Measurements from ENCODE around the gene APBB1IP. TPM values are rescaled to one million over a fixed set of nuclear protein-coding genes. Genes with fewer than 3 reads are reported as not detected.
"Not testable (repeated sequence)": the region's sequence is repeated elsewhere in the genome, so short reads cannot be mapped to it uniquely, and the experiment has no call there.

Gene APBB1IP
- total RNA-seq, 1 experiment from 2014 or later, result 34.7 TPM

- H3K9ac ChIP-seq (ENCODE audit: low read length), result no peak overlapping the region
- peaks cover 51% of the 10 kb centered on the region for H3K79me2 ChIP-seq (ENCODE audit: low read length)
- H3K27ac ChIP-seq (ENCODE audit: low read length), result no peak overlapping the region
- no peaks in the 10 kb centered on the region for H4K20me1 ChIP-seq (ENCODE audit: insufficient read depth, low read depth, low read length)
- H3K9me2 ChIP-seq (replicated peaks; ENCODE audit: insufficient read depth, low read length), result no peaks in the 10 kb centered on the region
- H3K4me3 ChIP-seq (ENCODE audit: low read length), result no peak overlapping the region
- H3K9me3 ChIP-seq (ENCODE audit: low read length), result no peaks in the 10 kb centered on the region
- no peak for DNase-seq
- peaks cover 31% of the 10 kb centered on the region for H3K36me3 ChIP-seq (ENCODE audit: insufficient read depth, low read length)
- H3K4me1 ChIP-seq (ENCODE audit: low read length), result peaks cover 20% of the 10 kb centered on the region
- no peak overlapping the region for H3K4me2 ChIP-seq (ENCODE audit: low read depth, low read length, poor library complexity, severe bottlenecking)
- H3K27me3 ChIP-seq (ENCODE audit: low read length), result no peaks in the 10 kb centered on the region
- no peak overlapping the region for H2AFZ ChIP-seq (ENCODE audit: low read length)
Measured at GRCh38 chr10:26491934-26492333, 53.8 kb downstream of the APBB1IP start.

GRCh38 chr10:26492725-26493124, 54.6 kb downstream of the APBB1IP start:
- H3K4me3 ChIP-seq (ENCODE audit: low read length); H3K9me2 ChIP-seq (replicated peaks; ENCODE audit: insufficient read depth, low read length); H3K9me3 ChIP-seq (ENCODE audit: low read length); DNase-seq; H3K4me2 ChIP-seq (ENCODE audit: low read depth, low read length, poor library complexity, severe bottlenecking); H3K9ac ChIP-seq (ENCODE audit: low read length); H3K27ac ChIP-seq (ENCODE audit: low read length); H3K27me3 ChIP-seq (ENCODE audit: low read length); H2AFZ ChIP-seq (ENCODE audit: low read length); H4K20me1 ChIP-seq (ENCODE audit: insufficient read depth, low read depth, low read length): not testable (repeated sequence)
- Histone ChIP-seq H3K79me2 (ENCODE audit: low read length) (peaks cover 43% of the 10 kb centered on the region), H3K4me1 (ENCODE audit: low read length) (peaks cover 12% of the 10 kb centered on the region), H3K36me3 (ENCODE audit: insufficient read depth, low read length) (peaks cover 33% of the 10 kb centered on the region)

GRCh38 chr10:26494018-26494417, 55.9 kb downstream of the APBB1IP start:
- Histone ChIP-seq H3K79me2 (ENCODE audit: low read length) (peaks cover 36% of the 10 kb centered on the region), H3K4me1 (ENCODE audit: low read length) (peaks cover 4% of the 10 kb centered on the region), H3K9me3 (ENCODE audit: low read length) (no peaks in the 10 kb centered on the region), H3K4me3 (ENCODE audit: low read length) (no peak overlapping the region), H4K20me1 (ENCODE audit: insufficient read depth, low read depth, low read length) (no peaks in the 10 kb centered on the region), H3K27ac (ENCODE audit: low read length) (no peak overlapping the region), H3K27me3 (ENCODE audit: low read length) (no peaks in the 10 kb centered on the region), H2AFZ (ENCODE audit: low read length) (no peak overlapping the region), H3K4me2 (ENCODE audit: low read depth, low read length, poor library complexity, severe bottlenecking) (no peak overlapping the region), H3K9ac (ENCODE audit: low read length) (no peak overlapping the region), H3K36me3 (ENCODE audit: insufficient read depth, low read length) (peaks cover 43% of the 10 kb centered on the region), H3K9me2 (replicated peaks; ENCODE audit: insufficient read depth, low read length) (no peaks in the 10 kb centered on the region)
- DNase-seq, result no peak

- no peak for DNase-seq
- no peaks in the 10 kb centered on the region for H3K9me3 ChIP-seq (ENCODE audit: low read length)
- no peak overlapping the region for H2AFZ ChIP-seq (ENCODE audit: low read length)
- H3K79me2 ChIP-seq (ENCODE audit: low read length), result peaks cover 19% of the 10 kb centered on the region
- peaks cover 16% of the 10 kb centered on the region for H3K4me1 ChIP-seq (ENCODE audit: low read length)
- H3K9ac ChIP-seq (ENCODE audit: low read length), result no peak overlapping the region
- H3K27ac ChIP-seq (ENCODE audit: low read length), result no peak overlapping the region
- no peaks in the 10 kb centered on the region for H3K27me3 ChIP-seq (ENCODE audit: low read length)
- H3K36me3 ChIP-seq (ENCODE audit: insufficient read depth, low read length), result peaks cover 63% of the 10 kb centered on the region
- H4K20me1 ChIP-seq (ENCODE audit: insufficient read depth, low read depth, low read length), result no peaks in the 10 kb centered on the region
- H3K4me2 ChIP-seq (ENCODE audit: low read depth, low read length, poor library complexity, severe bottlenecking), result no peak overlapping the region
- H3K4me3 ChIP-seq (ENCODE audit: low read length), result no peak overlapping the region
- no peaks in the 10 kb centered on the region for H3K9me2 ChIP-seq (replicated peaks; ENCODE audit: insufficient read depth, low read length)
Measured at GRCh38 chr10:26499426-26499825, 61.3 kb downstream of the APBB1IP start.

- DNase-seq, result no peak
- Histone ChIP-seq H3K4me1 (ENCODE audit: low read length) (peaks cover 16% of the 10 kb centered on the region), H3K4me3 (ENCODE audit: low read length) (no peak overlapping the region), H2AFZ (ENCODE audit: low read length) (no peak overlapping the region), H3K27ac (ENCODE audit: low read length) (no peak overlapping the region), H3K4me2 (ENCODE audit: low read depth, low read length, poor library complexity, severe bottlenecking) (no peak overlapping the region), H3K27me3 (ENCODE audit: low read length) (no peaks in the 10 kb centered on the region), H4K20me1 (ENCODE audit: insufficient read depth, low read depth, low read length) (no peaks in the 10 kb centered on the region), H3K9me3 (ENCODE audit: low read length) (no peaks in the 10 kb centered on the region), H3K79me2 (ENCODE audit: low read length) (peaks cover 15% of the 10 kb centered on the region), H3K9me2 (replicated peaks; ENCODE audit: insufficient read depth, low read length) (no peaks in the 10 kb centered on the region), H3K9ac (ENCODE audit: low read length) (no peak overlapping the region), H3K36me3 (ENCODE audit: insufficient read depth, low read length) (peaks cover 60% of the 10 kb centered on the region)
Measured at GRCh38 chr10:26502986-26503385, 64.8 kb downstream of the APBB1IP start.

GRCh38 chr10:26503911-26504310, 65.8 kb downstream of the APBB1IP start:
- Histone ChIP-seq H3K9me2 (replicated peaks; ENCODE audit: insufficient read depth, low read length) (no peaks in the 10 kb centered on the region), H3K79me2 (ENCODE audit: low read length) (peaks cover 10% of the 10 kb centered on the region)

GRCh38 chr10:26504429-26504828, 66.3 kb downstream of the APBB1IP start:
- peaks cover 16% of the 10 kb centered on the region for H3K4me1 ChIP-seq (ENCODE audit: low read length)
- H3K79me2 ChIP-seq (ENCODE audit: low read length); H3K9me3 ChIP-seq (ENCODE audit: low read length); H3K27me3 ChIP-seq (ENCODE audit: low read length); DNase-seq; H3K9ac ChIP-seq (ENCODE audit: low read length); H2AFZ ChIP-seq (ENCODE audit: low read length); H4K20me1 ChIP-seq (ENCODE audit: insufficient read depth, low read depth, low read length); H3K4me3 ChIP-seq (ENCODE audit: low read length); H3K9me2 ChIP-seq (replicated peaks; ENCODE audit: insufficient read depth, low read length); H3K4me2 ChIP-seq (ENCODE audit: low read depth, low read length, poor library complexity, severe bottlenecking); H3K27ac ChIP-seq (ENCODE audit: low read length): not testable (repeated sequence)
- peaks cover 55% of the 10 kb centered on the region for H3K36me3 ChIP-seq (ENCODE audit: insufficient read depth, low read length)

More at GRCh38 chr10:26503911-26504310, 65.8 kb downstream of the APBB1IP start:
- peaks cover 16% of the 10 kb centered on the region for H3K4me1 ChIP-seq (ENCODE audit: low read length)
- no peak overlapping the region for H2AFZ ChIP-seq (ENCODE audit: low read length)
- DNase-seq, result no peak
- H3K9ac ChIP-seq (ENCODE audit: low read length), result no peak overlapping the region
- H3K27me3 ChIP-seq (ENCODE audit: low read length), result no peaks in the 10 kb centered on the region
- no peak overlapping the region for H3K4me2 ChIP-seq (ENCODE audit: low read depth, low read length, poor library complexity, severe bottlenecking)
- H3K9me3 ChIP-seq (ENCODE audit: low read length), result no peaks in the 10 kb centered on the region
- no peak overlapping the region for H3K4me3 ChIP-seq (ENCODE audit: low read length)
- no peaks in the 10 kb centered on the region for H4K20me1 ChIP-seq (ENCODE audit: insufficient read depth, low read depth, low read length)
- H3K36me3 ChIP-seq (ENCODE audit: insufficient read depth, low read length), result peaks cover 58% of the 10 kb centered on the region
- H3K27ac ChIP-seq (ENCODE audit: low read length), result no peak overlapping the region

GRCh38 chr10:26505491-26505890, 67.3 kb downstream of the APBB1IP start:
- no peak for DNase-seq
- Histone ChIP-seq H3K4me1 (ENCODE audit: low read length) (peaks cover 16% of the 10 kb centered on the region), H3K36me3 (ENCODE audit: insufficient read depth, low read length) (peaks cover 47% of the 10 kb centered on the region), H3K9me2 (replicated peaks; ENCODE audit: insufficient read depth, low read length) (no peaks in the 10 kb centered on the region), H3K27ac (ENCODE audit: low read length) (no peak overlapping the region), H3K79me2 (ENCODE audit: low read length) (0 out of 2 replicates have a peak, but pooled peaks cover 3% of the 10 kb centered on the region), H3K4me2 (ENCODE audit: low read depth, low read length, poor library complexity, severe bottlenecking) (no peak overlapping the region), H3K4me3 (ENCODE audit: low read length) (no peak overlapping the region), H3K27me3 (ENCODE audit: low read length) (no peaks in the 10 kb centered on the region), H3K9ac (ENCODE audit: low read length) (no peak overlapping the region), H3K9me3 (ENCODE audit: low read length) (no peaks in the 10 kb centered on the region), H4K20me1 (ENCODE audit: insufficient read depth, low read depth, low read length) (no peaks in the 10 kb centered on the region), H2AFZ (ENCODE audit: low read length) (no peak overlapping the region)

- no peaks in the 10 kb centered on the region for H3K27me3 ChIP-seq (ENCODE audit: low read length)
- H3K9me2 ChIP-seq (replicated peaks; ENCODE audit: insufficient read depth, low read length), result no peaks in the 10 kb centered on the region
- H2AFZ ChIP-seq (ENCODE audit: low read length), result no peak overlapping the region
- H3K4me3 ChIP-seq (ENCODE audit: low read length), result no peak overlapping the region
- no peaks in the 10 kb centered on the region for H4K20me1 ChIP-seq (ENCODE audit: insufficient read depth, low read depth, low read length)
- no peak overlapping the region for H3K9ac ChIP-seq (ENCODE audit: low read length)
- 0 out of 2 replicates have a peak, but pooled peaks cover 3% of the 10 kb centered on the region for H3K79me2 ChIP-seq (ENCODE audit: low read length)
- no peak overlapping the region for H3K27ac ChIP-seq (ENCODE audit: low read length)
- DNase-seq, result no peak
- peaks cover 46% of the 10 kb centered on the region for H3K36me3 ChIP-seq (ENCODE audit: insufficient read depth, low read length)
- no peaks in the 10 kb centered on the region for H3K9me3 ChIP-seq (ENCODE audit: low read length)
- no peak overlapping the region for H3K4me2 ChIP-seq (ENCODE audit: low read depth, low read length, poor library complexity, severe bottlenecking)
- H3K4me1 ChIP-seq (ENCODE audit: low read length), result peaks cover 4% of the 10 kb centered on the region; the same call in 1 of the 2 replicates
Measured at GRCh38 chr10:26506736-26507135, 68.6 kb downstream of the APBB1IP start.

All from Karpas-422 (cell line).